Limb (tissue), 2 donors: ENCODE measurements around the gene DZIP1.
A peak's percentile ranks its signal among the peaks of the same experiment; 100 is the strongest.

Experiments used
- DNase-seq, 2 donors: peaks; one replicate each; pipeline ENCODE4 v3.0.0-alpha.2; 2016; ENCODE audit errors: extremely low spot score in 2 of 2

Gene DZIP1

DNA sequence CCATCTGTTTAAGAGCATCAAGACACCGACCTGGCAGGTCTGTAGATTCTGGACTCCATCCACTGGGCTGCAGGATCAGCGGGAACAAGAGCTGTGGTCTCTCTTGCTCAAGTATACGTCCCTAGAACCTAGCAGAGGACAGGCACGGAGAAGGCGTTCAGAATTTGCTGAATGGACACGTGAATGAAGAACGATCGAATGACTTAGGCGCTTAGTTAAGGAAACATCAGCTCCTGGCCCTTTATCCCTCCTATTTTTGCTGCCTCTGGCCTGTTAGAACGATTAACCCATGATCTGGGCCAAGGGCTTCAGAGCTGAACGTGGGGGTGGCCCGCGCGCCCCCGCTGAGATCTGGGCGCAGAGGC, 953 bp downstream of the DZIP1 start:
- DNase-seq = peak; percentile 30 to 59

GRCh38 chr13:95642999-95643398, 1.5 kb downstream of the DZIP1 start:
- DNase-seq = no peak

GRCh38 chr13:95642028-95642621, 2.4 kb downstream of the DZIP1 start:
- DNase-seq = peak in 1 of 2 donors; percentile 60

DNA sequence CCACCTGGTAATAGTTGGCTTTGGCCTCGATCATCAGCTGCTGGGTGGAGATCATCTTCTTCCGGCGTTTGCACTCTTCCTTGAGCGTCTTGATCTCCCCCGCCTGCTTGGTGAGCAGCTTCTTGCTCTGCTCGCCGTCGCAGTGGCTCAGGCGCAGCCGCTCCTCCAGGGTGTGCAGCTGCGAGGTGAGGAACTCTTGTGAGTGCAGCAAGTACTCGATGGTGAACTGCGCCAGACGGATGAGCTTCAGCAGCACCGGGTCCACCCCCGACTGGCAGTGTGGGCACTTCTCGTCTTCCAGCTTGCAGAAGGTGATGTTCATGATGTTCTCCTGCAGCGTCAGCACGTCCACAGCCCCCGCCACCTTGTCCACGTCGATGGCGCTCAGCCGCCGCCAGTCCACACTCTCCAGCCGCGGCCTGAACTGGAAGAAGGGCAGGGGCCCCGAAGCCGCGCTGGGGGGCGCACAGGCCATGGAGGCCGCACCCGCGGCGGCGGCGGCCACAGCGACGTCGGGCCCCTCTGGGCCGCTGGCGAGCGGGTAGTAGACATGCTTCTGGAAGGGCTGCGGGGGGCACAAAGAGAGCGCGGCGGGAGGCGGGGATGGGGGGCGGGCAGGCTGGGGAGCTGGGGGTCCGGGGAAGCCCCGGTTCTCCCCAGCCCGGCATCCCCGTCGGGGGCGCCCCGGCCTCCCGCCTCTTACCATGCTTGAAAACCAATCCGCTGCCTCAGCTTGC, 3.0 kb downstream of the DZIP1 start:
- peak in 1 of 2 donors; percentile 45 for DNase-seq

DNA sequence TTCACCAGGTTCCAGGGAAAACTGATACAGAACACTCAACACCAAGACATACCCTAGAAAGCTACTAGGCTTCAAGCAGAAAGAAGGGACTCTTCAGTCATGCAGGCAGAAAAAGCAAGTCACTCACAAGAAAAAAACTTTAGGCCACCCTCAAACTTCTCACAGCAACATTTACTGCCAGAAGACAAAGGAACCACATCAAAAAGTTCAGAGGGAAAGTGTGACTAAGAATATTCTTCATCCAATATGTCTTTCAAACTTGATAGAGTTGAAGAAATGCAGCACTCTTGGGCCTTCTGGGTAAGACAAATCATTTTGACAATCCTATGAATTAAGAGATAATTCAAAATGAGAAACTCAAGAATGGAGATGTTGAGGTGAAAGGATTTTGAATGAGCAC, 7.7 kb downstream of the DZIP1 start:
- no peak for DNase-seq

- DNase-seq = no peak
These were observed 13.9 kb downstream of the DZIP1 start for GRCh38 chr13:95630593-95630992.

- no peak for DNase-seq
These were observed 15.4 kb downstream of the DZIP1 start for GRCh38 chr13:95629071-95629470.

GRCh38 chr13:95628488-95628887, 16.0 kb downstream of the DZIP1 start:
- no peak for DNase-seq

GRCh38 chr13:95627590-95627989, 16.9 kb downstream of the DZIP1 start:
- no peak for DNase-seq

- no peak for DNase-seq
These were observed 17.7 kb downstream of the DZIP1 start for GRCh38 chr13:95626768-95627167.

DNA sequence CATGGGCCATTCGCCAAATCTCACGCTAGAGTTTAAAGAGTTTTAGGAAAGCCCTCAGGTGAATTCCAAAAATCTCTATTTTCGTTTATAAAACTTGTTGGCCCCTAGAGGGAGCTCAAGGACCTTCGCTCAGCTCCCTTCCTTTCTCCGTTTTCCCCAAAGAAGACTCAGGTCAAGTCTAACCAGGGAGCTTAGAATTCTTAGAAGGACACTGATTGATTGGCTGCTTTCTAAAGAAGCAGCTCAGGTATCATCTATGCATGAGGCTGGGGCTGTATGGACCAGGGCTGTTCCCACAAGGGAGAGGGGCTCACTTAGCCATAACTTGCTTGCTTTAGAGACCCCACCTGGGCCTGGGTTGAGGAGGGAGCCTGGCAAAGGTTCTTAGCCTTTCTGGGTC, 20.5 kb downstream of the DZIP1 start:
- peak in 1 of 2 donors; percentile 75 for DNase-seq

GRCh38 chr13:95623141-95623540, 21.4 kb downstream of the DZIP1 start:
- no peak for DNase-seq

DNA sequence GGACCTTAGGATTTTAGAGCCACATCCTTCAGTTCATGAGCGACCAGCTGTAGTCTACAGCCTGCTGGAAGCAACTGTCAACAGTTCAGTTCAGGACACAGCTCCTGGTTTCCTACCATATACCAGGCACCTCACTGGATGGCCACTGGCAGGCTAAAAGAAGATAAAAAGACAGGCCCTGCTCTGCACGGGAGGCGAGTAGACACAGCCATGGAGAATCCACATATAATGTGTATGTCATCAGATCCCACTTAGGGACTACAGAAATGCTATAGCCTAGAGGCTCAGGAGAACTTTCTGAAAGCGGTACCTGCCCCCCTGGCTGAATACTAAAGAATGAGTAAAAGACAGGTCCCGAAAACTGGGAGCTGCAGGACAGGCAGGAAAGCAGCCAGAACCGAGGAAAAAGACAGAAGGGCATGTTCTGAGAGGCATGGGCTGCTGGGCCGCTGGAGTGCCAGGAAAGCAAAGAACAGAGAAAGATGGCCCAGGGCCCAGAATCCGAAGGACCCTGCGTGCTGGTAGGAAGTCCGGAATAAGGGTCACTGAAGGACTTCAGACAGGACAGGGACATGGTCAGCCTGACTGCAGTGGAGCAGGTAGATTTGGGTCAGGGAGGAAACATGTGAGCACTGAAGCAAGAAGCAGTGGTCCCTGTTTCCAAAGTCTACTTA, 23.5 kb downstream of the DZIP1 start:
- no peak for DNase-seq

- no peak for DNase-seq
These were observed 24.3 kb downstream of the DZIP1 start for GRCh38 chr13:95620030-95620824.

- no peak for DNase-seq
These were observed 29.0 kb downstream of the DZIP1 start for GRCh38 chr13:95615539-95615938.

- no peak for DNase-seq
These were observed 29.8 kb downstream of the DZIP1 start for GRCh38 chr13:95614641-95615245.

GRCh38 chr13:95608640-95609323, 35.7 kb downstream of the DZIP1 start:
- DNase-seq = no peak

- DNase-seq = no peak
These were observed 37.1 kb downstream of the DZIP1 start for GRCh38 chr13:95607366-95607765.

DNA sequence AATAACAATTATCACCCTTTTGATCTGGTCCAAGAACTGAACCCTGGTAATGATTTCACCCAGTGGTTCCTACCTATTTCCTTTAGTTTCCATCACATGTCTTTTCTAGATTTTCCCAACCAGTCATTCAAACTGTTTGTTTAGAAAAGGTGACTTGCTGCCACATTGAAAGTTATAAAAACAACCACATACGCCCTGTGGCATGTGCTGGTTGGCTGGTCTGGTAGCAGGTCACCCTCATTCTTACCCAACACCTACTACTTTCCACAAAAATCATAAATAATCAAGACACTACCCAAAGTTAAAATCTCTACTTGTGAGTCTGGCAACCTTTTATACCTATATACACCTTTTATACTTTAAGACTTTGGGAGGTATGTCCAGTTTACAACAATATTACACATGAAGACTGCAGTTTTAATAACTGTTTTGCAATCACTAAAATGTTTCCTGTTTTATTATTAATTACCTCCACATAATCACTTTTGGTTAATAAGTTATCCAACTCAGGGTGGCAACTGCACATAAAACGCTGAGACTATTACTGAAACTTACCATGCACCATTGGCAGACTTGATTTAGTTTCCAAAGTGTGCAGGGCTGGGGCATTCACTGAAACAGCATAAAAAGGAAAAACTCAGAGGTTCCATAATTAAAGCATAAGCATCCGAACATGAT, 38.9 kb downstream of the DZIP1 start:
- no peak for DNase-seq

- no peak for DNase-seq
These were observed 40.0 kb downstream of the DZIP1 start for GRCh38 chr13:95604556-95604915.
